PC-3 (cell line): Measurements from ENCODE around the gene VWA3B. TPM values are rescaled to one million over a fixed set of nuclear protein-coding genes. Genes with fewer than 3 reads are reported as not detected.

ENCODE experiments used
- ATAC-seq: fragments of 200-7000 bp; cut with Tn5 transposase; 2 replicates; pipeline ENCODE4 v1.9.1; 2020; ENCODE audit warnings: mild to moderate bottlenecking, moderate library complexity
- BruUV-seq: library from RNA; stranded (reverse); fragments of 400-500 nt; replicated peaks from 2 replicates; lab custom pipeline; 2021; lab: Mats Ljungman, UMichigan
- CTCF ChIA-PET: fragments of 300-600 bp; sonication (Branson Sonifier 250); formaldehyde crosslinking; loops from one replicate; lab custom pipeline; 2022; ENCODE audit warnings: antibody characterized with exemption; lab: Charles Lee
- POLR2A ChIA-PET: fragments of 300-600 bp; sonication (Branson Sonifier 250); formaldehyde crosslinking; loops from one replicate; lab custom pipeline; 2022; ENCODE audit warnings: antibody characterized with exemption; ENCODE audit not compliant: unreplicated experiment; lab: Charles Lee
- DNase-seq: peaks from one replicate; pipeline ENCODE4 v3.0.0-alpha.2; 2015
- H2AFZ ChIP-seq: fragments of 300-600 bp; sonication (generic); 2 replicates; pipeline ENCODE4 v1.6.0; 2016; ENCODE audit warnings: antibody characterized with exemption, low read length
- H3F3A ChIP-seq: fragments of 300-600 bp; sonication (generic); one replicate; pipeline ENCODE4 v1.6.0; 2017; ENCODE audit warnings: antibody characterized with exemption, low read length, control low read depth, mild to moderate bottlenecking; ENCODE audit not compliant: unreplicated experiment
- H3K27ac ChIP-seq: fragments of 300-600 bp; sonication (generic); 2 replicates; pipeline ENCODE4 v1.5.1; 2016; ENCODE audit warnings: mild to moderate bottlenecking, low read length
- H3K27me3 ChIP-seq: fragments of 300-600 bp; sonication (generic); 2 replicates; pipeline ENCODE4 v1.6.1; 2016; ENCODE audit warnings: low read length, mixed read lengths
- H3K36me3 ChIP-seq: fragments of 300-600 bp; sonication (generic); 2 replicates; pipeline ENCODE4 v1.6.1; 2016; ENCODE audit warnings: low read depth, mixed run types, low read length, mixed read lengths
- H3K4me1 ChIP-seq: fragments of 300-600 bp; sonication (generic); 2 replicates; pipeline ENCODE4 v1.5.1; 2016; ENCODE audit warnings: low read length; ENCODE audit not compliant: insufficient read depth
- H3K4me2 ChIP-seq: fragments of 300-600 bp; sonication (generic); 2 replicates; pipeline ENCODE4 v1.6.0; 2016; ENCODE audit warnings: low read length
- H3K4me3 ChIP-seq: fragments of 300-600 bp; sonication (generic); 2 replicates; pipeline ENCODE4 v1.5.1; 2016; ENCODE audit warnings: mild to moderate bottlenecking, low read length, mixed read lengths
- H3K79me2 ChIP-seq: fragments of 300-600 bp; sonication (generic); 2 replicates; pipeline ENCODE4 v1.6.1; 2017; ENCODE audit warnings: low read length, mixed read lengths
- H3K9ac ChIP-seq: fragments of 300-600 bp; sonication (generic); 2 replicates; pipeline ENCODE4 v1.6.0; 2016; ENCODE audit warnings: mild to moderate bottlenecking, low read length
- H3K9me2 ChIP-seq: fragments of 300-600 bp; sonication (generic); replicated peaks from 2 replicates; pipeline ENCODE4 v1.6.1; 2016; ENCODE audit warnings: mixed run types, low read length, mixed read lengths
- H3K9me3 ChIP-seq: fragments of 300-600 bp; sonication (generic); 2 replicates; pipeline ENCODE4 v1.6.1; 2016; ENCODE audit warnings: low read length, mixed read lengths
- H4K20me1 ChIP-seq: fragments of 300-600 bp; sonication (generic); 2 replicates; pipeline ENCODE4 v1.6.1; 2016; ENCODE audit warnings: low read length, mixed read lengths
- CTCF ChIP-seq: fragments of 300-600 bp; sonication (generic); conservative IDR thresholded peaks from 2 replicates; pipeline ENCODE4 v1.5.1; 2017; ENCODE audit warnings: antibody characterized with exemption, low read depth, mild to moderate bottlenecking, low read length
- EZH2 ChIP-seq: fragments of 300-600 bp; sonication (generic); IDR thresholded peaks from one replicate; pipeline ENCODE4 v1.6.1; 2017; ENCODE audit warnings: antibody characterized with exemption, mild to moderate bottlenecking, low read length; ENCODE audit not compliant: unreplicated experiment
- EZH2phosphoT487 ChIP-seq: fragments of 300-600 bp; sonication (generic); IDR thresholded peaks from 2 replicates; pipeline ENCODE4 v1.6.1; 2018; ENCODE audit warnings: mild to moderate bottlenecking, antibody characterized with exemption, low read length, borderline replicate concordance
- intact Hi-C: fragments of 100-400 bp; cut with micrococcal nuclease; formaldehyde crosslinking; loops from 2 replicates; pipeline ENCODE4 v1.9.0; 2023
- total RNA-seq: library from RNA; depleted of rRNA; stranded (reverse); fragments of >200 nt; gene quantifications from 2 replicates; pipeline ENCODE4 v1.2.3, GENCODE V29; 2014

VWA3B gene
- total RNA-seq, 1 experiment from 2014 or later, result not detected

- Histone ChIP-seq H3K36me3 (no peaks in the 10 kb centered on the region), H3K4me1 (no peaks in the 10 kb centered on the region), H3K4me3 (no peak within 1 kb of the TSS), H3K79me2 (no peaks in the 10 kb centered on the region), H3K9ac (no peak within 1 kb of the TSS), H3F3A (no peaks in the 10 kb centered on the region), H3K9me3 (no peaks in the 10 kb centered on the region), H3K9me2 (no peaks in the 10 kb centered on the region), H2AFZ (no peak within 1 kb of the TSS), H3K4me2 (no peak within 1 kb of the TSS), H3K27ac (no peak within 1 kb of the TSS), H3K27me3 (0 out of 2 replicates have a peak, but pooled peaks cover 5% of the 10 kb centered on the region), H4K20me1 (no peaks in the 10 kb centered on the region)
- TF ChIP-seq EZH2 (no peak), EZH2phosphoT487 (no peak)
- DNase-seq (no peak), ATAC-seq (no peak)
- ChIA-PET CTCF (no interaction called here), POLR2A (no interaction called here)
- intact Hi-C loops, result no loop called here
- no TSS peak for BruUV-seq
These were observed 259.6 kb downstream of the VWA3B start, which contains the start of gene CNGA3 for GRCh38 chr2:98346311-98347236. Gene CNGA3, plus strand, starts transcription at chr2:98346456. Its CDS starts 23,520 bp downstream, at chr2:98369976.

- no peak for ATAC-seq
- Histone ChIP-seq H3K27me3 (0 out of 2 replicates have a peak, but pooled peaks cover 5% of the 10 kb centered on the region), H3K27ac (no peak overlapping the region), H3K79me2 (no peaks in the 10 kb centered on the region), H3K4me1 (no peaks in the 10 kb centered on the region), H3F3A (no peaks in the 10 kb centered on the region), H3K4me3 (no peak overlapping the region), H3K9ac (no peak overlapping the region), H3K9me3 (no peaks in the 10 kb centered on the region), H3K9me2 (no peaks in the 10 kb centered on the region), H4K20me1 (no peaks in the 10 kb centered on the region), H3K36me3 (no peaks in the 10 kb centered on the region), H3K4me2 (no peak overlapping the region), H2AFZ (no peak overlapping the region)
- DNase-seq, result no peak
- POLR2A ChIA-PET, result no interaction called here
- intact Hi-C loops, result no loop called here
- TF ChIP-seq EZH2 (no peak), EZH2phosphoT487 (no peak), CTCF (no peak)
- no TSS peak for BruUV-seq
- CTCF ChIA-PET, result no interaction called here
These were observed 260.5 kb downstream of the VWA3B start for GRCh38 chr2:98347298-98348065.

- TF ChIP-seq CTCF (no peak), EZH2 (no peak), EZH2phosphoT487 (no peak)
- Histone ChIP-seq H3K4me1 (no peaks in the 10 kb centered on the region), H3K79me2 (no peaks in the 10 kb centered on the region), H3K36me3 (no peaks in the 10 kb centered on the region), H3K27ac (no peak overlapping the region), H3K9me2 (no peaks in the 10 kb centered on the region), H3K4me3 (no peak overlapping the region), H3F3A (no peaks in the 10 kb centered on the region), H3K9ac (no peak overlapping the region), H4K20me1 (no peaks in the 10 kb centered on the region), H3K9me3 (no peaks in the 10 kb centered on the region), H3K4me2 (no peak overlapping the region), H3K27me3 (0 out of 2 replicates have a peak, but pooled peaks cover 5% of the 10 kb centered on the region), H2AFZ (no peak overlapping the region)
- ATAC-seq, result no peak
- no peak for DNase-seq
- intact Hi-C loops, result no loop called here
- CTCF ChIA-PET, result no interaction called here
- no TSS peak for BruUV-seq
- POLR2A ChIA-PET, result no interaction called here
These were observed 261.1 kb downstream of the VWA3B start for GRCh38 chr2:98348066-98348561.
